ENCODE data around the gene SLC26A6.

Gene SLC26A6, protein sequence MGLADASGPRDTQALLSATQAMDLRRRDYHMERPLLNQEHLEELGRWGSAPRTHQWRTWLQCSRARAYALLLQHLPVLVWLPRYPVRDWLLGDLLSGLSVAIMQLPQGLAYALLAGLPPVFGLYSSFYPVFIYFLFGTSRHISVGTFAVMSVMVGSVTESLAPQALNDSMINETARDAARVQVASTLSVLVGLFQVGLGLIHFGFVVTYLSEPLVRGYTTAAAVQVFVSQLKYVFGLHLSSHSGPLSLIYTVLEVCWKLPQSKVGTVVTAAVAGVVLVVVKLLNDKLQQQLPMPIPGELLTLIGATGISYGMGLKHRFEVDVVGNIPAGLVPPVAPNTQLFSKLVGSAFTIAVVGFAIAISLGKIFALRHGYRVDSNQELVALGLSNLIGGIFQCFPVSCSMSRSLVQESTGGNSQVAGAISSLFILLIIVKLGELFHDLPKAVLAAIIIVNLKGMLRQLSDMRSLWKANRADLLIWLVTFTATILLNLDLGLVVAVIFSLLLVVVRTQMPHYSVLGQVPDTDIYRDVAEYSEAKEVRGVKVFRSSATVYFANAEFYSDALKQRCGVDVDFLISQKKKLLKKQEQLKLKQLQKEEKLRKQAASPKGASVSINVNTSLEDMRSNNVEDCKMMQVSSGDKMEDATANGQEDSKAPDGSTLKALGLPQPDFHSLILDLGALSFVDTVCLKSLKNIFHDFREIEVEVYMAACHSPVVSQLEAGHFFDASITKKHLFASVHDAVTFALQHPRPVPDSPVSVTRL

DNA sequence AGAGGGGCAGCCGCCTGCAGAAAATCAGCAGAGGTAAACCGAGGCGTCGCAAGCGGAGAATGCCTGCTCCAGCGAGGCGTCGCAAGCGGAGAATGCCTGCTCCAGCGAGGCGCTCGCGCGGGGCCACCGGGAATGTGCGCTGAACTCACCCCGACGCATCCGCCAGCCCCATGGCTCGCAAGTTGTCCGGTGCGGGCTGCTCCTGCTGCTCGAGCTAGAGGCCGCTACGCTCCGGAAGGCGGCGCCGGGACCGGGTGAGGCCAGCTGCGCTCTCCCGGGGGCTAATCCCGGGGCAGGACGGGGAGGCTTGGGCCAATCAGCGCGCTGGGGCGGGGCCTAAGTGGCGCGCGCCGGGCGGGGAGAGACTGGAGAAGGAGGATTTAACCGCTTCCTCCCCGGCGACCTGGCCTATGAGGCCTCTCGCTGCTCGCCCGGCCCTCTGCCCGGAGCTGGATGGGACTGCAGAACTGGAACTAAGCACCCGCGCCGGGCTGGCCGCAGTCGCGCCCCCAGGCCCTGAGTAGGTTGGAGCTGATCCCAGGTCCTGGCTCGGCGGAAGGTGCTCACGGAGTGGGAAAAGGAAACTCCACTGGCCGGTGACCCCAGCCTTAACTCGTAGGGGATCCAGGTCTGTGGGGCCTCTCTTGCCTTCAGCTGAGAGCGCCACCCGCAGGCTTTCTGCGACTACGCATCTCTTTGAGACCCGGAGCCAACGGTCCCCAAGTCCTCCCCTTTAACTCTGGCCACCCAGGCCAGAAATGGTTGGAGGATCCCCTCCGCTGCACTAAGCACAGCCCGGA is at the start of gene SLC26A6:
Gene SLC26A6, minus strand, starts transcription at position 240 of the 800 bp plus-strand sequence. Its CDS starts 68 bp downstream, at position 172.
- TF ChIP-seq, protein P1, sequence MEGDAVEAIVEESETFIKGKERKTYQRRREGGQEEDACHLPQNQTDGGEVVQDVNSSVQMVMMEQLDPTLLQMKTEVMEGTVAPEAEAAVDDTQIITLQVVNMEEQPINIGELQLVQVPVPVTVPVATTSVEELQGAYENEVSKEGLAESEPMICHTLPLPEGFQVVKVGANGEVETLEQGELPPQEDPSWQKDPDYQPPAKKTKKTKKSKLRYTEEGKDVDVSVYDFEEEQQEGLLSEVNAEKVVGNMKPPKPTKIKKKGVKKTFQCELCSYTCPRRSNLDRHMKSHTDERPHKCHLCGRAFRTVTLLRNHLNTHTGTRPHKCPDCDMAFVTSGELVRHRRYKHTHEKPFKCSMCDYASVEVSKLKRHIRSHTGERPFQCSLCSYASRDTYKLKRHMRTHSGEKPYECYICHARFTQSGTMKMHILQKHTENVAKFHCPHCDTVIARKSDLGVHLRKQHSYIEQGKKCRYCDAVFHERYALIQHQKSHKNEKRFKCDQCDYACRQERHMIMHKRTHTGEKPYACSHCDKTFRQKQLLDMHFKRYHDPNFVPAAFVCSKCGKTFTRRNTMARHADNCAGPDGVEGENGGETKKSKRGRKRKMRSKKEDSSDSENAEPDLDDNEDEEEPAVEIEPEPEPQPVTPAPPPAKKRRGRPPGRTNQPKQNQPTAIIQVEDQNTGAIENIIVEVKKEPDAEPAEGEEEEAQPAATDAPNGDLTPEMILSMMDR (IDR thresholded peaks at IDR 0.05; ENCODE audit: low read depth, low read length, missing control alignments), result peak; percentile 81
- H3K4me3 ChIP-seq (ENCODE audit: low read depth, low read length), result peak within 1 kb of the TSS; percentile 87
- peak; percentile 74 for DNase-seq (ENCODE audit: low read depth)

DNA sequence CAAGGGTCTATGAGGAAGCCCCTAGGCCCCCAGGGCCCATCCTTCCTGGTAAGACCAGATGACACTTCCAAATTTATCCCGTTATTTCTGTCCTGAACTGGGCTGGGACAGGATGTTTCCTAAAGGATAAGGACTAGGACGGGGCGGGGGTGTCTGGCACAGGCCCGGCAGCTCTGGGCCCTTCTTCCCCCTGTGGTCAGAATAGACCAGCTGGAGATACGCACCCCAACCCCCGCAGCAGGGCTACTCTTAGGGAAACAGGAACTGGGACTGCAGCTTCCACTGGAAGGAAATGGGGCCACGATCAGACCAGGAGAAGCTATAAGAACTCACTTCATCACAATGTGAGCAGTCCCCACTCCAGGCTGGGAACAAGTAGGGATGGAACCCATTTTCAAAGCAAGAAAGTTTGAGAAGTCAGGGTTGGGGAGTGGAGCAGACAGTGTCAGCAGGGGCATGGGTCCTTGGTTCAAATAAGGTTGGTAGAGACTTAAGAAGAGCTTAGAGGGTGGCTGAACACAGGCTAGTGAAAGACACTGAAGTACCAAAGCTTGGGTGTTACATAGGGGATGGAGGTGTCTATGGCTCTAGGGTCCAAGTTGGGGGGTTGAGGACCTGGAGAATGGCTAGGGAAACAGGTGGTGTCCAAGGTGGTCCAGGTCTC is 49.4 kb upstream of the SLC26A6 start:
- TF ChIP-seq, protein P1 (IDR thresholded peaks at IDR 0.05; ENCODE audit: low read depth, low read length, missing control alignments), result no peak

DNA sequence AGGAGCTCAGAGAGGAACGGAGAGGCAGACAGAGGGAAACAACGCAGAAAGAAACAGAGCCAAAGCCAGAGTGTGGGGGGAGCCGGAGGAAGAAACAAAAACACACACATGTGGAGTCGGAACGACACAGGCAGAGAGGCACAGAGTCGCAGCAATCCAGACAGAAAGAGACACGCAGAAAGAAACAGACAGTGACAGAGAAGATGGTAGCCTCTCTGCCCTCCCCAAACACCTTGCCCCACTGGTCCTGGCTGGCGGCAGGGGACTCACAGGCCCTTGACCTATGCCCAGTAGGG is 48.7 kb upstream of the SLC26A6 start:
- no peak for DNase-seq (ENCODE audit: low read depth)
- H3K4me3 ChIP-seq (ENCODE audit: low read depth, low read length), result peak overlapping the region; percentile 97

More for the DNA sequence above, 49.4 kb upstream of the SLC26A6 start:
- DNase-seq (ENCODE audit: low read depth), result no peak
- peak overlapping the region; percentile 97 for H3K4me3 ChIP-seq (ENCODE audit: low read depth, low read length)

DNA sequence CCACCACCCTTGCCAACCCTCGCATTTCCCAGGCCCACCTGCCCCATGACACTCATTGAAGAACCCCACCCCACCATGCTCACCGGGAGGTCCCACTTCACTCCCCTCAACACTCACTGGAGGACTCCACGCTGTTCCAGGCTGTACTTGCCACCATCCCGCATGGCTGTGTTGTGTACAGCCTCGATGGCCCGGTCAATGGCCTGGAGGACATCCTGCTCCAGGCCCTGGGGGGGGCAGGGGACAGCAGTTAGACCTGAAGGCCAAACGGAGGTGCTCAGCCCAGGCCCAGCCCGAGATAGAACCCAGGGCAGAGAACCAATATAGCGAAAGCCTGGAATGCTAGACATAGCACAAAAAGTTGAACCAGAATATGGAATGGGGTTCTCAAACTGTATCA is 47.5 kb upstream of the SLC26A6 start:
- H3K4me3 ChIP-seq (ENCODE audit: low read depth, low read length), result no peak overlapping the region
- TF ChIP-seq, protein P1 (IDR thresholded peaks at IDR 0.05; ENCODE audit: low read depth, low read length, missing control alignments), result no peak
- DNase-seq (ENCODE audit: low read depth), result no peak

More for the DNA sequence above, 48.7 kb upstream of the SLC26A6 start:
- TF ChIP-seq, protein P1 (IDR thresholded peaks at IDR 0.05; ENCODE audit: low read depth, low read length, missing control alignments), result no peak

DNA sequence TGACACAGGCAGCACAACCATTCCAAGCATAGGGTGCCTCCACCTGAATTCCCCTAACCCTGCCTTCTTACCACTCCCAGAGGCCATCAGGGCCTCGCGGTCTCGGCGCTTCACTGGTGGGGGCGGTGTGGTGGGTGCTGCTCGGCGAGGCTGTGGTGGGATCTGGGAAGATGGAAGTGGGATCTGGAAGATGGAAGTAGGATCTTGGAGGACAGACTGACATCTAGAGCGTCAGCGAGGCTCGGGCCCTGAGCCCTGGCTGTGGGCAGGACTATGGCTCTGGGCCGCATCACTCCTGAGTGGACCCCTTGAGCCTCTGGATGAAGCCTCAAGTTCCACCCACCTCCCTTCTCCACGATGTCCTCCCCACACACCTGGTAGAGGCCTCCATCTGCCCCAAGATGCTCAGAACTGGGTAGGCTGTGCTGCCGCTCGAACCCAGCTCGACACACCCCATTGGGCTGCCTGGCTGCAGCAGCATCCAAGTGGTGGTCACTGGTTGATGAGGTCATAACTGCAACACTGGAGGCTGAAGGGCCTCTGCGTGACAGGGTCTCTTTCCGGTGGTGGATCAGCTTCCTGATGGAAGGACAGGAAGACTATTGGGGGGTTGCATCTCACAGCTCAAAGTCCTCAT is 46.8 kb upstream of the SLC26A6 start:
- DNase-seq (ENCODE audit: low read depth), result no peak
- TF ChIP-seq, protein P1 (IDR thresholded peaks at IDR 0.05; ENCODE audit: low read depth, low read length, missing control alignments), result no peak
- H3K4me3 ChIP-seq (ENCODE audit: low read depth, low read length), result no peak overlapping the region

DNA sequence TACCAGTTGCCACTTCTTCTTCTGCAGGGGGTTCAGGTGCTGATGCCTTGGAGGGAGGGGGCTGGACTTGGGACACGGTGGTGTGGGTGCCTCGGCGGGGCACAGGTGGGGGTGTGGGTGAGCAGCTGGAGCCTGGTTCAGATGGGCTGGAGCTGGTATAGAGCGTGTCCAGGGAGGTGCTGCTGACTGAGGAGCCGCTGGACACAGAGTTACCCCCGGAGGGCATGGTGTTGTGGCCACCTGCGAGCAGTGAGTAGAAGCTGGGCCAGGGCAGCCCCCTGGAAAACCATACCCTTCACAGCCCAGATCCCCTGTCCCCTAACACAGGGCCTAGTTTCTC is 46.2 kb upstream of the SLC26A6 start:
- TF ChIP-seq, protein P1 (IDR thresholded peaks at IDR 0.05; ENCODE audit: low read depth, low read length, missing control alignments), result no peak
- no peak for DNase-seq (ENCODE audit: low read depth)
- H3K4me3 ChIP-seq (ENCODE audit: low read depth, low read length), result no peak overlapping the region

All from GM12864 (cell line).